ENCODE measurements around the gene LTBP1. TPM values are rescaled to one million over a fixed set of nuclear protein-coding genes. Genes with fewer than 3 reads are reported as not detected.

Gene LTBP1
- total RNA-seq, 1 experiment from 2014 or later: 28.5 TPM

- H3K9me3 ChIP-seq (ENCODE audit: control insufficient read depth, low read depth, low read length): no peaks in the 10 kb centered on the region
- H2AFZ ChIP-seq (ENCODE audit: low read length): no peak overlapping the region
- H4K8ac ChIP-seq (replicated peaks; ENCODE audit: insufficient read length, low read depth, low read length): no peak overlapping the region
- no peak overlapping the region for H3T11ph ChIP-seq (ENCODE audit: low read length)
- H2BK12ac ChIP-seq (ENCODE audit: insufficient read length, low read depth, low read length): no peak overlapping the region
- H3K56ac ChIP-seq (ENCODE audit: insufficient read length, low read depth, low read length): no peak overlapping the region
- H2AK5ac ChIP-seq (ENCODE audit: insufficient read length, low read length): no peak overlapping the region
- no peak overlapping the region for H3K27ac ChIP-seq (ENCODE audit: insufficient read length, low read depth, low read length)
- no peaks in the 10 kb centered on the region for H3K79me1 ChIP-seq (ENCODE audit: insufficient read depth, low read depth, low read length, poor library complexity, severe bottlenecking)
- H3K23ac ChIP-seq (ENCODE audit: insufficient read length, low read depth, low read length): no peak overlapping the region
- no peak overlapping the region for H3K14ac ChIP-seq (ENCODE audit: insufficient read depth, low read length)
- Mint-ChIP-seq H3K4me3 (no peak overlapping the region), H3K36me3 (ENCODE audit: insufficient read depth in 1 of 3, low read depth in 3 of 3) (no peaks in the 10 kb centered on the region), H3K27ac (no peak overlapping the region), H3K9me3 (no peaks in the 10 kb centered on the region), H3K27me3 (ENCODE audit: low read depth) (no peaks in the 10 kb centered on the region), H3K4me1 (peaks cover 5% of the 10 kb centered on the region in 2 experiments)
- no peak overlapping the region for H4K5ac ChIP-seq (ENCODE audit: insufficient read length, low read depth, low read length)
- H3K23me2 ChIP-seq (ENCODE audit: insufficient read length, low read depth, low read length, poor library complexity, severe bottlenecking): no peaks in the 10 kb centered on the region
- TF ChIP-seq CTCF (conservative IDR thresholded peaks at IDR 0.05): no peak
- H2BK15ac ChIP-seq (ENCODE audit: low read depth, low read length): no peak overlapping the region
- H3K18ac ChIP-seq (ENCODE audit: insufficient read length, low read depth, low read length): no peak overlapping the region
- H3K4me1 ChIP-seq (ENCODE audit: insufficient read depth, low read length): no peaks in the 10 kb centered on the region
- no peak for DNase-seq
- no peaks in the 10 kb centered on the region; the same call in 1 of the 2 replicates for H3K79me2 ChIP-seq (ENCODE audit: insufficient read depth, low read length)
- no peak overlapping the region for H3K9ac ChIP-seq (ENCODE audit: extremely low read depth, insufficient read length, low read length)
- no peak overlapping the region for H2BK5ac ChIP-seq (ENCODE audit: insufficient read length, low read length)
- no peak overlapping the region for H2BK120ac ChIP-seq (ENCODE audit: low read depth, low read length, poor library complexity, severe bottlenecking)
- no peak overlapping the region for H3K4ac ChIP-seq (ENCODE audit: low read depth, low read length)
- no peaks in the 10 kb centered on the region for H3K27me3 ChIP-seq (ENCODE audit: insufficient read depth, low read length)
- no peak overlapping the region for H4K91ac ChIP-seq (ENCODE audit: insufficient read length, low read depth, low read length)
- no peak overlapping the region for H2BK20ac ChIP-seq (ENCODE audit: low read depth, low read length, poor library complexity, severe bottlenecking)
- no peaks in the 10 kb centered on the region for H4K20me1 ChIP-seq (ENCODE audit: control insufficient read depth, insufficient read depth, insufficient read length)
- H3K4me2 ChIP-seq (ENCODE audit: insufficient read depth, insufficient read length, low read length): no peak overlapping the region
Measured at GRCh38 chr2:33067598-33067997, 120.8 kb downstream of the LTBP1 start.
